ENCODE data around the gene RTN4R. TPM values are rescaled to one million over a fixed set of nuclear protein-coding genes. Genes with fewer than 3 reads are reported as not detected.

The RTN4R gene
- total and polyA plus RNA-seq, 2 of the 8 experiments (the other 6 are each of a cell fraction or from before 2014, with no cell fraction given), result 21.8 to 41.3 TPM

DNA sequence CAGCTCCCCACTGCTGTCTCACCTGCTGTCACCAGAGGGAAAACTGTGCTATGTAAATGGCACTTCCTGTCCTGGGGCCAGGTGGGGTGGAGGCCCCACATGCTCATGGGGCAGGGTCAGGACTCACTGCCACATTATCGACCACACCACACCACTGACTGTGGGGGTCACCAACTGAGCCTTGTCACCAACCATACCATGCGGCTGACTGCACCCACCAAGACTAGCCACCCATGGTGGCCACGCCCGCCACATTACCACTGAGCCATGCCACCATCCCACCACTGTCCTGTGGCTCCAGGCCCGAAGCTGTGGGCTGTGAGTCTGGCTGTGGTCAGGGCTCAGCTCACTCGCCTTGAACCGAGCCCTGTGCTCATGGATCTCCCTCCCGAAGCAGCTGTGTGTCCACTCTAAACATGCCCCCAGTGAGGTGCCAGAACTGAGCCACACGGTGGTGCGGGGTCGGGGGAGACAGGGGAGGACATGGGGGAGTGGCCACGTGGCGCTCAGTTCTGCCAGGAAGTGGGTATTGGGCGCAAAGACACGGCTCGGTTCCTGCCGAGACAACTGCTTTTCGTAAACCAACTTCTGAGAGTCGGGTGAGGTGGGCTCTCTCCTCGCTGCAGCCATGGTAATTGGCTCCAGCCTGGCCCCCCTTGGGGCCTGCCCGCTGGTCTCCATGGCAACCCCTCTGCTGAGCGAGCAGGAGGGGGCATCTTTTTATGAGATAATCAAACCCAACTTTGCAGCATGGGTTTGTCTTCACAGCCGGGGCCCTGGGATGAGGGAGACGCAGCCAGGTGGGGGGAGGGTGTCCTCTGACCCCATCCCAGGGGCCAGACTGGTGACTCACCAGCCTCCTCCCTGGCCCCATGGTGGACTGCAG, 23.2 kb downstream of the RTN4R start:
- Histone ChIP-seq H3K4ac (replicated peaks; ENCODE audit: insufficient read length, low read depth, low read length) (peak overlapping the region; percentile 8), H4K8ac (ENCODE audit: extremely low read depth, insufficient read depth, low read length) (no peak overlapping the region), H2BK15ac (ENCODE audit: low read length) (peak overlapping the region; percentile 81; the same call in 1 of the 2 replicates), H3K14ac (ENCODE audit: insufficient read length) (peak overlapping the region; percentile 51), H3K4me2 (ENCODE audit: insufficient read depth in 1 of 2, low read depth in 2 of 2, low read length in 2 of 2) (0 out of 4 replicates have a peak overlapping the region, but pooled peaks of 1 of the 2 experiments have one; percentile 7), H3K56ac (replicated peaks; ENCODE audit: insufficient read length, low read depth, low read length) (no peak overlapping the region), H3K4me1 (replicated peaks in 1 of 4; ENCODE audit: control insufficient read depth in 3 of 4, insufficient read depth in 4 of 4, low read length in 3 of 4) (peaks cover 7 to 49% (median 20%) of the 10 kb centered on the region in 4 experiments), H4K5ac (ENCODE audit: insufficient read length, low read depth, low read length) (no peak overlapping the region), H2BK120ac (replicated peaks; ENCODE audit: low read depth, low read length) (no peak overlapping the region), H3K9ac (replicated peaks in 1 of 4; ENCODE audit: extremely low read depth in 1 of 4, low read depth in 3 of 4, low read length in 3 of 4) (no peak overlapping the region; a peak in 1 of 7 replicates), H3K9me3 (ENCODE audit: insufficient read depth in 2 of 2, low read depth in 1 of 2, low read length in 1 of 2) (no peaks in the 10 kb centered on the region), H3K4me3 (ENCODE audit: extremely low read depth in 1 of 4, insufficient read depth in 2 of 4, low read depth in 3 of 4, low read length in 4 of 4) (no peak overlapping the region), H4K20me1 (replicated peaks in 1 of 2; ENCODE audit: control insufficient read depth in 1 of 2, insufficient read depth in 2 of 2, low read length in 2 of 2) (peaks cover 6 to 13% of the 10 kb centered on the region in 2 experiments), H2BK5ac (ENCODE audit: low read depth, low read length) (peak overlapping the region; percentile 85; the same call in 1 of the 2 replicates), H3K27ac (ENCODE audit: low read depth, low read length) (no peak overlapping the region; the same call in 1 of the 2 replicates), H2BK12ac (ENCODE audit: low read depth, low read length) (peak overlapping the region; percentile 84; the same call in 1 of the 2 replicates), H2AFZ (ENCODE audit: low read length) (no peak overlapping the region), H3K79me1 (ENCODE audit: low read depth, low read length) (peaks cover 17% of the 10 kb centered on the region), H3K79me2 (ENCODE audit: control insufficient read depth in 1 of 2, insufficient read depth in 2 of 2, low read length in 2 of 2) (no peaks in the 10 kb centered on the region; a peak in 1 of 4 replicates), H2BK20ac (ENCODE audit: low read length) (peak overlapping the region; percentile 66; the same call in 1 of the 2 replicates), H3K23me2 (ENCODE audit: low read depth, low read length) (no peaks in the 10 kb centered on the region), H3K36me3 (ENCODE audit: control insufficient read depth in 2 of 4, insufficient read depth in 4 of 4, low read length in 3 of 4) (peaks cover 0 to 14% (median 0%) of the 10 kb centered on the region in 4 experiments; a peak in 2 of 8 replicates), H3K18ac (ENCODE audit: extremely low read depth, low read length) (peak overlapping the region; percentile 71; the same call in 1 of the 2 replicates), H2AK5ac (ENCODE audit: low read depth, low read length) (peak overlapping the region; percentile 90; the same call in 1 of the 2 replicates), H3K27me3 (replicated peaks in 1 of 4; ENCODE audit: control insufficient read depth in 3 of 4, extremely low read depth in 1 of 4, insufficient read depth in 3 of 4, low read length in 3 of 4) (no peaks in the 10 kb centered on the region), H3K23ac (ENCODE audit: insufficient read length) (no peak overlapping the region), H4K91ac (replicated peaks; ENCODE audit: insufficient read length, low read length) (peak overlapping the region; percentile 79)
- DNase-seq (ENCODE audit: low read depth in 1 of 2, low spot score in 2 of 2) (no peak), FAIRE-seq (no peak)
- WGBS, 2 experiments (ENCODE audit: extremely low coverage in 1 of 2, insufficient coverage in 1 of 2, insufficient read length in 1 of 2, insufficient replicate concordance in 2 of 2, low coverage in 1 of 2, low lambda C conversion rate in 2 of 2, missing lambda C conversion rate in 1 of 2), result 88% methylated on average over 24 of the region's 24 CpGs; no CpG with 5 or more reads in 1 of the 2 experiments
- ChIA-PET POLR2A (ENCODE audit: partially characterized antibody) (no interaction called here), CTCF (ENCODE audit: partially characterized antibody) (interaction anchor here (0.6 to 4.4 kb wide), 9 partner anchors 7 to 88 kb away, joined by 3 to 23 read pairs (median 10); no protein-coding TSS in a partner anchor)
- TF ChIP-seq CBX5 (IDR thresholded peaks at IDR 0.05; ENCODE audit: low read depth, low read length) (no peak), CHD1 (IDR thresholded peaks at IDR 0.05; ENCODE audit: low read depth, low read length) (no peak)

Measured in H1 (cell line).